Hepatocyte (in vitro differentiated cells): Measurements from ENCODE around the gene DMBX1. TPM values are rescaled to one million over a fixed set of nuclear protein-coding genes. Genes with fewer than 3 reads are reported as not detected.

Experiments
- DNase-seq: peaks from one replicate; pipeline ENCODE4 v3.0.0-alpha.2; 2016; ENCODE audit warnings: low spot score
- H2AFZ ChIP-seq: fragments of 200-600 bp; sonication (generic); 2 replicates; pipeline ENCODE4 v1.6.0; 2016; ENCODE audit warnings: antibody characterized with exemption, mild to moderate bottlenecking
- H3K27ac ChIP-seq: fragments of 200-600 bp; sonication (generic); 2 replicates; pipeline ENCODE4 v1.5.1; 2016; ENCODE audit warnings: mild to moderate bottlenecking
- H3K27me3 ChIP-seq: fragments of 200-600 bp; sonication (generic); 2 replicates; pipeline ENCODE4 v1.6.1; 2016
- H3K36me3 ChIP-seq: fragments of 200-600 bp; sonication (generic); replicated peaks from 2 replicates; pipeline ENCODE4 v1.5.1; 2016; ENCODE audit warnings: low read depth; ENCODE audit not compliant: insufficient read depth
- H3K4me1 ChIP-seq: fragments of 200-600 bp; sonication (generic); 2 replicates; pipeline ENCODE4 v1.5.1; 2016; ENCODE audit warnings: mild to moderate bottlenecking, moderate library complexity; ENCODE audit not compliant: insufficient read depth
- H3K4me2 ChIP-seq: fragments of 200-600 bp; sonication (generic); 2 replicates; pipeline ENCODE4 v1.6.0; 2016
- H3K4me3 ChIP-seq: fragments of 200-600 bp; sonication (generic); 2 replicates; pipeline ENCODE4 v1.5.1; 2016; ENCODE audit warnings: mild to moderate bottlenecking
- H3K79me2 ChIP-seq: fragments of 200-600 bp; sonication (generic); 2 replicates; pipeline ENCODE4 v1.6.0; 2017; ENCODE audit warnings: mild to moderate bottlenecking
- H3K9me2 ChIP-seq: fragments of 200-600 bp; sonication (generic); replicated peaks from 2 replicates; pipeline ENCODE4 v1.6.0; 2017; ENCODE audit warnings: mild to moderate bottlenecking; ENCODE audit not compliant: insufficient read depth
- H3K9me3 ChIP-seq: fragments of 200-600 bp; sonication (generic); 2 replicates; pipeline ENCODE4 v1.5.1; 2016; ENCODE audit warnings: low read depth, mild to moderate bottlenecking
- H4K20me1 ChIP-seq: fragments of 200-600 bp; sonication (generic); 2 replicates; pipeline ENCODE4 v1.6.0; 2016; ENCODE audit warnings: mild to moderate bottlenecking; ENCODE audit not compliant: insufficient read depth, poor library complexity, severe bottlenecking
- EZH2 ChIP-seq: fragments of 200-600 bp; sonication (generic); IDR thresholded peaks from 2 replicates; pipeline ENCODE4 v1.6.1; 2016; ENCODE audit warnings: antibody characterized with exemption, mild to moderate bottlenecking, borderline replicate concordance
- EZH2phosphoT487 ChIP-seq: fragments of 200-600 bp; sonication (generic); IDR thresholded peaks from one replicate; pipeline ENCODE4 v1.6.1; 2018; ENCODE audit warnings: antibody characterized with exemption, mild to moderate bottlenecking, low read depth, moderate library complexity; ENCODE audit not compliant: unreplicated experiment, severe bottlenecking
- WGBS: methylation state at CpG from one replicate; pipeline ENCODE4 v1.1.6; 2016; ENCODE audit warnings: low lambda C conversion rate; ENCODE audit errors: missing lambda C conversion rate; 5-methylcytosine and 5-hydroxymethylcytosine counted together
- polyA plus RNA-seq: library from polyadenylated mRNA; unstranded; fragments of >200 nt; fragmentation: Nextera tagmentation; extraction: Ambion mirVana; gene quantifications from 2 replicates; pipeline ENCODE4 v1.2.1, GENCODE V29; 2016
- total RNA-seq: library from RNA; depleted of rRNA; stranded (reverse); fragments of >200 nt; gene quantifications from 2 replicates; pipeline ENCODE4 v1.2.3, GENCODE V29; 2014
- TF ChIP-seq, protein P1 (sequence below): fragments of 200-600 bp; sonication (generic); IDR thresholded peaks from 2 replicates; pipeline ENCODE4 v1.5.1; 2016; ENCODE audit warnings: antibody characterized with exemption, mild to moderate bottlenecking; ENCODE audit not compliant: poor library complexity

DMBX1 gene
- total and polyA plus RNA-seq, 2 experiments from 2014 or later: not detected

DNA sequence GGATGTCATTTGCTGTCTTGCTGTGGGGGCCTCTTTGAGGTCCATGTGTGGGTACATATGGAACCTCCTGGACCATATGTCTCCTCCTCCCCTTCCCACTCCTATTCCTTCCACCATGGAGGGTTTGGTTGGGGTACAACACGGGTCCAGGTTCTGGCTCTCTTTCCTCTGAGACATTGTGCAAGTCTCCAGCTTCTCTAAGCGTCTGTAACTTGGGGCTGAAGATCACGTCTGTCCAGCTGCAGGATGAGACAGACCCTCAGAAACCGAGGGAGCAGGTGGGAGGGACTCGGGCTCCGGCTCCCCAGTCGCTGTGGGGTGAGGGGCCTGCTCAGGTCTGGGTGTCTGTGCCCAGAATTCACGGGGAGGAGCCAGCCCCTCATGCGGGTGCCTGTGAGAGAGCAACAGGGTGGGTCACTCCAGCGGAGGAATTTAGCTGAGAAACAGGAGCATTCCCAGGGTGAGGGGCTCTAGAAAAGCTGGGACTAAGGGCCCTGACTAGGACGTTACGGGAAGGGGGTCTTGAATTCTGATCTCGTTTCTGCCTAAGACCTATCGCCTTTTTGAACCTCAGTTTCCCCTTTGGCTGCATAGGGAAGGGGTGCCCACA lies 42.0 kb upstream of the DMBX1 start:
- peak overlapping the region; percentile 92 for H3K4me2 ChIP-seq
- no peak overlapping the region for H3K4me3 ChIP-seq
- H3K9me2 ChIP-seq: no peaks in the 10 kb centered on the region
- no peaks in the 10 kb centered on the region for H3K36me3 ChIP-seq
- TF ChIP-seq EZH2 (no peak), EZH2phosphoT487 (no peak)
- TF ChIP-seq, protein P1, sequence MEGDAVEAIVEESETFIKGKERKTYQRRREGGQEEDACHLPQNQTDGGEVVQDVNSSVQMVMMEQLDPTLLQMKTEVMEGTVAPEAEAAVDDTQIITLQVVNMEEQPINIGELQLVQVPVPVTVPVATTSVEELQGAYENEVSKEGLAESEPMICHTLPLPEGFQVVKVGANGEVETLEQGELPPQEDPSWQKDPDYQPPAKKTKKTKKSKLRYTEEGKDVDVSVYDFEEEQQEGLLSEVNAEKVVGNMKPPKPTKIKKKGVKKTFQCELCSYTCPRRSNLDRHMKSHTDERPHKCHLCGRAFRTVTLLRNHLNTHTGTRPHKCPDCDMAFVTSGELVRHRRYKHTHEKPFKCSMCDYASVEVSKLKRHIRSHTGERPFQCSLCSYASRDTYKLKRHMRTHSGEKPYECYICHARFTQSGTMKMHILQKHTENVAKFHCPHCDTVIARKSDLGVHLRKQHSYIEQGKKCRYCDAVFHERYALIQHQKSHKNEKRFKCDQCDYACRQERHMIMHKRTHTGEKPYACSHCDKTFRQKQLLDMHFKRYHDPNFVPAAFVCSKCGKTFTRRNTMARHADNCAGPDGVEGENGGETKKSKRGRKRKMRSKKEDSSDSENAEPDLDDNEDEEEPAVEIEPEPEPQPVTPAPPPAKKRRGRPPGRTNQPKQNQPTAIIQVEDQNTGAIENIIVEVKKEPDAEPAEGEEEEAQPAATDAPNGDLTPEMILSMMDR: no peak
- H3K27me3 ChIP-seq: peaks cover 70% of the 10 kb centered on the region
- no peaks in the 10 kb centered on the region for H3K9me3 ChIP-seq
- H4K20me1 ChIP-seq: no peaks in the 10 kb centered on the region
- H3K79me2 ChIP-seq: no peaks in the 10 kb centered on the region
- WGBS: 17% methylated on average over 14 of the region's 14 CpGs
- no peak for DNase-seq
- no peak overlapping the region for H3K27ac ChIP-seq
- no peak overlapping the region for H2AFZ ChIP-seq
- no peaks in the 10 kb centered on the region for H3K4me1 ChIP-seq

DNA sequence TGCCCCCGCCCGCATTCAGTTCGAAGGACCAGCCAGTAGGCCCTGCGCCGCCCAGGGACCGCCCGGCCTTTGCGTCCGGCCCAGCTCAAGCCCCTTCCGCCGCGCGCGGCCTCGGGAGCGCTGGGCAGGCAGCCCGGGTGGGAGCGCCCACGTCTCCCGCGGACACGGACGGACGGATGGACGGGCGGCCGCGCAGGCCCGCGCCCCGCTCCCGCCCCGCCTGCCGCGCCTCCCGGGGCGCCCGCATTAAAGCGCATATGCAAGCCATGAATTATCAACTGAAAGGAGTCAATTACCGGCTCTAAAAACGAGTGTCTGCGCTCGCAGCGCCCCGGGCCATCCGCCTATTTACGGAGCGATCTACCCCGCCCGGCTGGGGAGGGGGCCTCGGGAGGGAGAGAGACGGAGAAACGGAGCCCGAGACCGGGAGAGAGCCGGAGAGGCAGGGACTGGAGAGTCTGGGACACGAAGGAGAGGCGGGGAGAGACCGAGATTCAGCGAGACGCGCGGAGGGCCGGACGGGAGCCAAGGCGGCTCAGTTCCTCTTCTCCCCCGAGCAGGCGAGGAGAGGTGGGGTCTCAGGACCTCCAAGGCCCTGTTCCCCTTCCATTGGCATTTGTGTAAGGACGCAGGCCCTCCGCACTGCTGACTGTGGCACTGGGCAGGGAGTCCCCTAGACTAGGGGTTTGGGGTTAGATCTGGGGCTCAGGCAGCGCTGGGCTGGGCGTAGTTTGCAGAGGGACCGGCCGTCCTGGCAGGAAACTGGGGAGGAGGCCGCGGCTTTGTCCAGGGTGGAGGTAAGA lies 41.3 kb upstream of the DMBX1 start:
- H2AFZ ChIP-seq: peak overlapping the region; percentile 66

DNA sequence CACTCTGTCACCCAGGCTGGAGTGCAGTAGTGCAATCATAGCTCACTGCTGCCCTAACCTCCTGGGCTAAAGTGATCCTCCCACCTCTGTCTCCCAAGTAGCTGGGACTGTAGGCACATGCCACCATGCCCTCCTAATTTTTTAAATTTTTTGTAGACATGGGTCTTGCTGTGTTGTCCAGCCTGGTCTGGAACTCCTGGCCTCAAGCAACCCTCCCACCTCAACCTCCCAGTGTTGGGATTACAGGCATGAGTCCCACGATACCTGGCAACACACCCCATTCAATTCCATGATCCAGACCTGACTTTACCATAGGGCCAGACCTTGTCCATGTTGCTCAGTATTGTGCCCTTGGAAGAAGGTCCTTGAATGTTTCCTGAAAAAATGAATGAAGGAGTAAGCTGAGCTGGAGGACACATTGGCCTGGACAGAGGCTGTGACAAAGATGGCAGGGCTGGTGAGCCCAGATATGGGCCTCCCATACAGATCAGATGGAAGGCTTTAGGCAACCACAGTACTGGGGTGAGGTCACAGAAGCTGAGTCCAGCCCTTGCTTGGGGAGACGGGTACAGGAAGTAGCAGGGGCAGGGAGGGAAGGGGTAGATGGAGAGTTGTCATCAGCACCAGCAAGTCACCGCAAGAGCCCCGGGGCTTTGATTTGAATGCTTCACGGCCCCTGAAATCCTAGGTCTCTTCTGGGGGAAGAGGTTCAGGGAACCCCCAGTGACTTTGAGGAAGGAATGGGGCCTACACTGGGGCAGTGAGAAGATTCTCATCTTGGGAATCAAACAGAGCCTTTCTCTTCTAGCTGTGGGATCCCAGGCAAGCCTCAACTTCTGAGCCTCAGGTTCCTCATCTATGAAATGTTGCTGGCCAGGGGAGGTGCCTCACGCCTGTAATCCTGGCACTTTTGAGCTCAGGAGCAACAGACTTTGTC lies 40.1 kb upstream of the DMBX1 start:
- Histone ChIP-seq H3K27ac (no peak overlapping the region), H3K36me3 (no peaks in the 10 kb centered on the region), H3K79me2 (no peaks in the 10 kb centered on the region), H3K4me3 (no peak overlapping the region), H3K27me3 (peaks cover 89% of the 10 kb centered on the region), H3K9me2 (no peaks in the 10 kb centered on the region), H4K20me1 (no peaks in the 10 kb centered on the region), H3K4me1 (no peaks in the 10 kb centered on the region), H3K9me3 (no peaks in the 10 kb centered on the region), H2AFZ (no peak overlapping the region), H3K4me2 (no peak overlapping the region)
- DNase-seq: no peak
- TF ChIP-seq, protein P1: no peak
- TF ChIP-seq EZH2 (no peak), EZH2phosphoT487 (no peak)
- WGBS: 66% methylated on average over 6 of the region's 6 CpGs

More for the DNA sequence above, 41.3 kb upstream of the DMBX1 start:
- H3K36me3 ChIP-seq: no peaks in the 10 kb centered on the region
- no peaks in the 10 kb centered on the region for H3K9me3 ChIP-seq
- H3K9me2 ChIP-seq: no peaks in the 10 kb centered on the region
- no peaks in the 10 kb centered on the region for H3K4me1 ChIP-seq
- TF ChIP-seq EZH2: peak; percentile 99
- TF ChIP-seq EZH2phosphoT487: peak; percentile 81
- TF ChIP-seq, protein P1: no peak
- H3K4me3 ChIP-seq: peak overlapping the region; percentile 39
- H4K20me1 ChIP-seq: no peaks in the 10 kb centered on the region
- H3K79me2 ChIP-seq: no peaks in the 10 kb centered on the region
- 4% methylated on average over 49 of the region's 76 CpGs for WGBS
- DNase-seq: peak; percentile 17
- H3K27me3 ChIP-seq: peaks cover 77% of the 10 kb centered on the region
- no peak overlapping the region for H3K27ac ChIP-seq
- H3K4me2 ChIP-seq: peak overlapping the region; percentile 92
